Colon (tissue), 2 donors: Measurements from ENCODE around the gene S1PR2.
"Not testable (repeated sequence)": the region's sequence is repeated elsewhere in the genome, so short reads cannot be mapped to it uniquely, and the experiment has no call there.

Experiments
- FAIRE-seq: peaks from 2 replicates; lab custom pipeline; 2012; peaks lifted over from hg19 to GRCh38; lab: Jason Lieb, UNC
- donor health status: control.
- donor health status: control.

S1PR2 gene

DNA sequence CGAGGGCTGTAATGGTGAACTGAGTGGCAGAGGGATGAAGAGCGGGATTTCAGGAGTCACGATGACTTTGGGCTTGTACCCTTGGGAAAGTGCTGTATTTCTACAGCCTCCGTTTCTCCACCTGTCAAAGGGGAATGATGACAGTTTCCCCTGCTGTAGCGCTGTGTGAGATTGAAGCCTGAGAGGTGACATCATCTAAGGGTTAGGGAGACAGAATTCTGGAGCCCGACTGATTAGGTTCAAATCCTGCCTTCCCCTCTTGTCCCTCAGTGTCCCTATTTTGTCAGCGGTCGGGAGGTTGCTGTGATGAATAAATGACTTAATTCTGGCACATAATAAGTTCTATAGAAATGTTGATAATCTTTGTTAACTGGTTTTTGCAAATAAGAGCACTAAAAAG, 21.6 kb upstream of the S1PR2 start:
- FAIRE-seq = no peak

DNA sequence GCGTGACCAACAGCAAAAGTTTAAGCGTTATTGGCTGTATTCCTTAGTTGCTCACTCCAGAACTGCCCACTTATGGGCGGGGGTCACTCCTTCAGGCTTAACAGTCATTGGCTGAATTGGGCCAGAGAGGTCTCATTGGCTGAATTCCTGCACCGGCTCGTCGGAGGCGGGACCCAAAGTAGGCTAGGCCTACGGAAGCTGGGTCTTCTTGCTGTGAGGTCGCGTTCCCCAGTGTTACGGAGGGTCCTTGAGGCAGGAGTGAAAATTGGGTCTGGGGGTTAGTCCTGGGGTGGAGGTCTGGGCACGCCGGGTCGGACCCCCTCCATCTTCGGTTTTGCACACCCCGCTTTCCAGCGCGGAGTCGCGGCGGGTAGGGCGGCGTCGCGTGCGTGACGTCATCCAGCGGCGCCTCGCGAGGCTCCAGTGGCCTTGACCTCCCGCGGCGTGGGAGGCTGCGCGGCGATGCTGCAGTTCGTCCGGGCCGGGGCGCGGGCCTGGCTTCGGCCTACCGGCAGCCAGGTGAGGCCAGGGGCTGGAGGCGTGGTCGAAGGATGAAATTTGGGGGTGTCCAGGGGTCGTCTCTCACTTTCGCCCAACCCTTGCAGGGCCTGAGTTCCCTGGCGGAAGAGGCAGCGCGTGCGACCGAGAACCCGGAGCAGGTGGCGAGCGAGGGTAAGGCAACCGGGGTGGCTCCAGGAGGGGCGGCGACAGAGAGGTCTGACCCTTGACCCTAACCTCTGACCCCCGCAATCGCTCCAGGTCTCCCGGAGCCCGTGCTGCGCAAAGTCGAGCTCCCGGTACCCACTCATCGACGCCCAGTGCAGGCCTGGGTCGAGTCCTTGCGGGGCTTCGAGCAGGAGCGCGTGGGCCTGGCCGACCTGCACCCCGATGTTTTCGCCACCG, 20.9 kb upstream of the S1PR2 start, which contains the start of gene MRPL4:
TSS of gene MRPL4 (plus strand) at position 423 of the 903 bp plus-strand sequence. CDS start at position 463, 40 bp downstream.
- peak; percentile 80 for FAIRE-seq

DNA sequence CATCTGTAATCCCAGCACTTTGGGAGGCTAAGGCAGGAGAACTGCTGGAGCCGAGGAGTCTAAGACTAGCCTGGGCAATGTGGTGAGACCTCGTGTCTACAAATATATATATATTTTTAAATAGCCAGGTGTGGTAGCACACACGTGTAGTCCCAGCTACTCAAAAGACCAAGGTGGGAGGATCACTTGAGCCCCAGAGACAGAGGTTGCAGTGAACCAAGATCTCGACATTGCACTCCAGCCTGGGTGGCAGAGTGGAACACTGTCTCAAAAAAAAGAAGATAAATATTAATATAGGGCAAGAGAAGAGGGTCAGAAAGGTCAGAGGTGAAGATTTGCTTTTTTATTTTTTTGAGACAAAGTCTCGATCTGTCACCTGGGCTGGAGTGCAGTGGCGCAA, 15.4 kb upstream of the S1PR2 start:
- FAIRE-seq = no peak

DNA sequence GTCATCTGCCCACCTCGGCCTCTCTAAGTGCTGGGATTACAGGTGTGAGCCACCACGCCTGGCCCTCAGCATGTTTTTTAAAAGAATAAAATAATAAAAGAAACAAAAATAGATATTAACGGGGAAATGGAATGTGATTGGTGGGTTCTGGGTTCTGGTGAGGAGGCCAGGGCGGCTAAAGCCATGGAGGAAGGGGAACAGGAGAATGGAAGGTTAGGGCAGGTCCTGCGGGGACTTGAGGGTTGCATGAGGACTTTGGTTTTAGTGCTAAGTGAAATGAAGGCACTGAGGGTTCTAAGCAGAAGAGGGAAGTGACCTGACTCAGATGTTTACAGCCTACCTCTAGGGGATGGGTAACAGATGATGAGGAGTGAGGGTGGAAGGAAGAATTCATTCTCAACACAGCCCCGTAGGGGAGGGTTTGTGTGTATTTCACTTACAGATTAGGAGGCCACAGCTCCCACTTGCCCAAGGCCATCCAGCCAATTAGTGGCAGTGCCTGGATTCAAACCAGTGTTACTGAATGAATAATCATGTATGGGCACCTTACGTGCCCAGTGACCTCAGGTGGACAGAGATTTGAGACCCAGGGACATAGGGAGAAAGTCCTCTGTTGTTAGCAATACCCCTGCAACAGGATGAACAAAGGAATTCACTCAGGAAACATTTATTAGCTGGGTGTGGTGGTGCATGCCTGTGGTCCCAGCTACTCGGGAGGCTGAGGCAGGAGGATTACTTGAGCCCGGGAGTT, 14.2 kb upstream of the S1PR2 start:
- no peak for FAIRE-seq

DNA sequence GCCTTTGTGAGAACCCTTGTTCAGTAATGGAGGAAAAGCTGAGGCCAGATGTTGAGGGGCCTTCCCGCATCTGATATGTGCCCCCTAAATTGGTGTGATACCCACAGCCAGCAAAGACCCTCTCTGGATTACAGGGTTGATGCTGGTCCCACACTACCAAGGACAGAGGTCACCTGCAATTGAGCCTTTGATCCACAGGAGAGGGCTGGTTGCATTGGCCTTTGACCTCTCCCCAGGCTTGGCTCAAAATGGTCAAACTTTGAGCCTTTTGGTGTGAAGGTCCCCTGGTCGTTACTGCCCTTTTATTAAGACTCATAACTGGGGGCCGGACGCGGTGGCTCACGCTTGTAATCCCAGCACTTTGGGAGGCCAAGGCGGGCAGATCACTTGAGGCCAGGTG, 12.5 kb upstream of the S1PR2 start:
- no peak for FAIRE-seq

DNA sequence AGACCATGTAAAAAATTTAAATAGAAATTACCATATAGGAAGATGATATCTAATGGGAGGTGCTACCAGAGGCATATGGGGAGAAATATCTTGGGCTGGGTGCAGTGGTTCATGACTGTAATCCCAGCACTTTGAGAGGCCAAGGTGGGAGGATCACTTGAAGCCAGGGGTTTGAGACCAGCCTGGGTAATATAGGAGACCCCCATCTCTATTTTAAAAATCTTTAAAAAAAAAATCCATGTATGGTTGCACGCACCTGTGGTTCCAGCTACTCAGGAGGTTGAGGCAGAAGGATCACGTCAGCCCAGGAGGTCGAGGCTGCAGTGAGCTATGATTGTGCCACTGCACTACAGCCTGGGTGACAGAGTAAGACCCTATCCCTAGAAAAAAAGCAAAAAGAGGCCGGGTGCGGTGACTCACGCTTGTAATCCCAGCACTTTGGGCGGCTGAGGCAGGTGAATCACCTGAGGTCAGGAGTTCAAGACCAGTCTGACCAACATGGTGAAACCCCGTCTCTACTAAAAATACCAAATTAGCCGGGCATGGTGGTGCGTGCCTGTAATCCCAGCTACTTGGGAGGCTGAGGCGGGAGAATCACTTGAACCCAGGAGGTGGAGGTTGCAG, 10.8 kb upstream of the S1PR2 start:
- not testable (repeated sequence) for FAIRE-seq

DNA sequence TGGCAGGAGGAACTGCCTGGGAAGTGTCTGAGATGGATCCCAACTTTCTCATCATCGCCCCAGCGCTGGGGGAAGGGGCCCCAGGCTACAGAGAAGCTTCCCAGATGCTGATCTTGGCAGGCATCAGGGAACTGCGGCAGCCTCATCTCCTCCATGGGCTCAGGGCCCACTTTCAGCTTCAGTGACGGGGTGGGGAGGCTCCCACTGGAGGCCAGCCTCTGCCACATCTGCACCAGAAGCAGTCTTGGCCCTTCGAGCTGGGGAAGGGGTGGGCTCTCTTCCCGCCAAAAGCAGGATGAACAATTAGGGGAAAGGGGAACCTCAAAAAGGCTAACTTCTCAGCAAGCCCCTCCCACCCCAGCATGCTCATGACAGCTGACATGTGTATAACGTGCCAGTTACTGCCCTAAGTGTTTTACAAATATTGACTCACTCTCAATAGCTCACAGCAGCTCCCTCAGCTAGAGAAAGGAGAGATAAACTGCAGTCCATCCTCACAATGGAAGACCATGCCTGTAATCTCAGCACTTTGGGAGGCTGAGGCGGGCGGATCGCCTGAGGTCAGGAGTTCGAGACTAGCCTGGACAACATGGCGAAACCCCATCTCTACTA, 7.1 kb upstream of the S1PR2 start:
- FAIRE-seq = no peak

DNA sequence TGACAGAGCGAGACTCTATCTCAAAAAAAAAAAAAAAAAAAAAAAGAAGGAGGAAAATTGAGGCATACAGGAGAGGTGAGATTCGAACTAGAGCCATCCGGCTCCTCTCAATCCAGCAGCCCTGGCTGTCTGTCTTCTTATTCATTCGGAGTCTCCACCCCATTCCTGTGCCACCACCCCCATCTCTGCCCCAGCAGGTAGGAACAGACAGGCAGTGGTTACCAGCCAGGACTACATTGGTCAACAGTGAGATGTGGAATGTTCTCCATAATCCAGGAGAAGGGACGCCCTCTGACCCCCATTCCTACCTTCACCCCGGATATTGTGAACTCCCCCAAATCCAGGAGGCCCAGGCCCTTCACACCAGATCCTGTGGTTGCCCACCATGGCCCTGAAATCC, 6.6 kb upstream of the S1PR2 start:
- no peak for FAIRE-seq

DNA sequence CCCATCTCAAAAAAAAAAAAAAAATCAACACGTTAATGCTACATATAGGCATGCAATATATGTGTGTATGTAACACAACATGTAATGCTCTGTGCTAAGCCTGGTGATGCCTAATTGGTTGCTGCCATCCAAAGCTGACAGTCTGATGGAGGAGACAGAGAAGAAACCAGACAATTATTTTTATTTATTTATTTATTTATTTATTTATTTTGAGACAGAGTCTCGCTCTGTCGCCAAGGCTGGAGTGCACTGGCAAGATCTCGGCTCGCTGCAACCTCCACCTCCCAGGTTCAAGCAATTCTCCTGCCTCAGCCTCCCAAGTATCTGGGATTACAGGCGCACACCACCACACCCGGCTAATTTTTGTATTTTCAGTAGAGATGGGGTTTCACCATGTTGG, 4.3 kb upstream of the S1PR2 start:
- FAIRE-seq = not testable (repeated sequence)

DNA sequence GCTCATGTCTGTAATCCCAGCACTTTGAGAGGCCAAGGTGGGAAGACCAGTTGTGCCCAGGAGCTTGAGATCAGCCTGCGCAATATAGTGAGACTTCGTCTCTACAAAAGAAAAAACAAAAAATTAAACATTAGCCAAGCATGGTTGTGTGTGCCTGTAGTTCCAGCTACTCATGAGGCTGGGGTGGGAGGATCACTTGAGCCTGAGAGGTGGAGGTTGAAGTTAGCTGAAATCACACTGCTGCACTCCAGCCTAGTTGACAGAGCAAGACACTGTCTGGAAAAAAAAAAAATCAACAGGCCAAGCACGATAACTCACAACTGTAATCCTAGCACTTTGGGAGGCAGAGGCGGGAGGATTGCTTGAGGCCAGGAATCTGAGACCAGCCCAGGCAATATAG, 3.9 kb upstream of the S1PR2 start:
- FAIRE-seq = no peak

DNA sequence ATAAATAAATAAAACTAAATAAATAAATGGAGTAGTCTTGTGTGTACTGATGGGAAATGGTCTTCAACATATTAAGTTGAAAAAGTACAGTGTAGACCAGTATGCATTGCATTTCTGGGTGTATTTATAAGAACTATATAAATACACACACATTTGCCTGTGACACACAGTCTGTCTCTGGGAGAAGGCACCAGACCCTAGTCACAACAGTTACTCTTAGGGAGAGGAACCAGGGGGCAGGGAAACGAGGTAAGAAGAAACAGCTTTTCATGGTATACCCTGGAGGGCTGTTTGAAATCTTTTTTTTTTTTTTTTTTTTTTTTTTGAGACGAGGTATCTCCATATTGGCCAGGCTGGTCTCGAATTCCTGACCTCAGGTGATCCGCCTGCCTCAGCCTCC, 2.8 kb upstream of the S1PR2 start:
- FAIRE-seq = no peak

DNA sequence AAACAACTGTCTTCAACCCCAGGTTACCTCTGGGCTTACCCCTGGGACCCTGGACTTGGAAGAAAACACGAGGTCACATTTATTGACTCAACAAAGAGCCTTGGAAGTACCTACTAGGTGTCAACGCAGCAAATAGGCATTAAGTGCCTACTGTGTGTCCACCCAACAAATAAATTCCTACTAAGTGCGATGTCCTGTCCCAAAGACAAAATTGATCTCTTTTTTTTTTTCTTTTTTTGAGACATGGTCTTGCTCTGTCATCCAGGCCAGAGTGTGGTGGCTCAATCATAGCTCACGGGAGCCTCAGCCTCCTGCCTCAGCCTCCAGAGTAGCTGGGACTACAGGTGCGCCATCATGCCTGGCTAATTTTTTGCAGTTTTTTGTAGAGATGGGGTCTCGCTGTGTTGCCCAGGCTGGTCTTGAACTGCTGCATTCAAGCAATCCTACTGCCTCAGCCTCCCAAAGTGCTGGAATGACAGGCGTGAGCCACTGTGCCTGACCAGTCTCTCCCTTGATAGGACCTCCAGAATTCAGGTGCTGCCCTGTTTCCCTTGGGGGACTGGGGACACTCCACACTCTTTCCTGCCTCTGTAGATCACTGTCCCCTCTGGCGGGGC, 589 bp upstream of the S1PR2 start:
- FAIRE-seq = no peak

DNA sequence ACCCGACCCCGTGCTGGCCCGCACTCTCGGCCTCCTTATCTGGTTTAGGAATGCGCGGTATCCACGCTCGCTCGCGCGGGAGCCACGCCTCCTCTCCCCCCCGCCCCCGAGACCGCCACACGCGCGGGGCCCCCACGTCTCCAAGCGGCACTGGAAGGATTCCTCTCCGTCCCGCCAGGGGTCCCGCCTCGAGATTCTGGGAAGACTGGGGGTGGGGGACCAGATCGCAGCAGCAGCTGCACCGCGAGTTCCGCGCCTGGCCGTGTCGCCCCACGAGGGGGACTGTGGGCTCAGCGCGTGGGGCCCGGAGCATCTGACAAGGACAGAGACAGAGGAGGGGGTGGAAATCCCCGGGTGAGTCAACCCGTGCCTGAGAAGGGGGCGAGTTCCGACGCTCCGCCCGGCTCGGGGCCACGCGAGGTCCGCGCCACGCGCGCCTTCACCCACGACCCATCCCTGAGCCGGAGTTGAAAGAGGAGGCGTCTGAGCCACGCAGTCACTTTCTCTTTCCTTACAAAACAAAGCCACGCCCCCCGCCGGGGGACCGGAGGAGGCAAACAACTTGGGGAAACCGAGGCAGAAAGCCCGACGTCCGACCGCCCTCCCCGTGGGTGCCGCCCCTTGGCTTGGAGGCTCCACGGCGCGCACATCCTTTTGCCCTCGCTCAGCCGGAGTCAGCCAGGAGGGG, 814 bp downstream of the S1PR2 start:
- FAIRE-seq = no peak

DNA sequence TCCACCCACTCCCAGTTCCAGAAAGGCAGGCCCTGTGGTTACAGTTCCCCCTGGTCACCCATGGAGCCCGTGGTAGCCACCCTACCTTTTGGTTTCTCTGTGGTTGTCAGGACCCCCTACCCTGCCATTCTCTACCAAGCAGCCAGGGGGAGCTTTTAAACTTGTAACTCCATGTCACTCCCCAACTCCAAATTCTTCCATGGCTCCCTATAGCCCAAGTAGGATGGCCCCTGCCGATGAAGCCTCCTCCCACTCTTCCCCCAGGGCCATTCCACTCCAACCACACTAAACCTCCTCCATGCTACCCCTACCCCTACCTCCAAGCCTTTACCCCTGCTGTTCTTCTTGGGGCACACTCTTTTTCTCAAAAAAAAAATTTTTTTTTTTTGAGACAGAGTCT, 2.2 kb downstream of the S1PR2 start:
- no peak for FAIRE-seq

DNA sequence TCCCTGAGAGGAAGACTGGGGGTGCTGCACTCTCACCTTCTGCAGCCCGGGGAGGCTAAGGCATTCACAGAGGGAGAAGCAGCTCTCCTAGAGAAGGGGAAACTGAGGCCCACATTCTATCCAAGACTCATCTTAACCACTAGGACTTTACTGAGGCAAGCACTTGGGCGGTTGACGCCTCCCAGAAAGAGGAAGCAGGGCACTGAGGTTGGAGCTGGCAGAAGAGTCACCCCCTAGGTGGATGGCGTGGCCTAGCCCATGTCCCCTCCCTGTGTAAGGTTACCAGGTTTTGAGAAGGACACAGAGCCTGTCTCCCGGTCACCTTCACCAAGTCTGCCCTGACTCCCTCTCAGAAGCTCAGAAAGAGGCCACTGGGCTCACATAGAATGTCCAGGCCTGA, 2.7 kb downstream of the S1PR2 start:
- FAIRE-seq = no peak

DNA sequence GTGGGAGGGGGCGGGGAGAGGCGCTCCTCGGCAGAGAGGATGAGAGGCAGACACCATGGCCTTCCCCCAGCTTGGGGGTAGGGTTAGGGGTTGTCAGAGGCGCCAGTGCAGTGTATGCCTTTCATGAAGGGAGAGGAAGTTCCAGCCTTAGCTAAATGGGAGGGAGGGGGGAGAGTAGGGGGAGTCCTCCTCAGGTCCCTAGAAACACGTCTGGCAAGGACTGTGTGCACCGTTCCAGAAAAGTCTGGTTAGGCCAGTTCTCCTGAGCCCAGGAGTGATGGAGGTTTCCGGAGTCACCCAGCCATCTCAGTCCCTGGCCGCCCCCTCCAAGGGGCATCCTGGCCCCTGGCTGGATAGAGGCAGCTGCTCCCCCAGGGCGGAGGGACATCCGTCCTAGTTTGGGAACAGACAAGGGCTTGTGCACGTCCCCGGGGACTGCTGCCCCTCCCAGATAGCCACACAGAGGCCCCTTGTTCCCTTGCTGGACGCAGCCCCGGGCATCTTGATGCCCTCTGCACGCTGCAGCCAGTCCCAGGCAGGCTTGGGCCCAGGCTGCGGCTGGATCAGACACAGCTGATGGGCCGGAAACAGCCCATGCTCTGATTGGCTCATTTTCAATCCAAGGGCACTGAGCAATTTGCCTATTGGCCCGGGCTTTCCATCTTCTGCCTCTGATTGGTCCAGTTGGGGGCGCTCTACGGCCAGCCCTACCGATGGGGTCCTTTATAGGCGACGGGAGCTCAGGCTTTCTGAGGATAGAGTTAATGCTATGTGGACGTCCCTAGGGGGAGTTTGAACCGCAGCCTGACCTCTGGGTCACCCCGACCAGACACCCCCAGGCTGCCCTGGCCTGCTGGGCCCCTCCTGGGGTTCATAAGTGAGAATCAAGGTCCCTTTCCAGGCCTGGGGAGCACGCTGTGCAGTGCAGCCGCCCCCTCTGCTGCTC, 3.8 kb downstream of the S1PR2 start:
- FAIRE-seq = no peak

DNA sequence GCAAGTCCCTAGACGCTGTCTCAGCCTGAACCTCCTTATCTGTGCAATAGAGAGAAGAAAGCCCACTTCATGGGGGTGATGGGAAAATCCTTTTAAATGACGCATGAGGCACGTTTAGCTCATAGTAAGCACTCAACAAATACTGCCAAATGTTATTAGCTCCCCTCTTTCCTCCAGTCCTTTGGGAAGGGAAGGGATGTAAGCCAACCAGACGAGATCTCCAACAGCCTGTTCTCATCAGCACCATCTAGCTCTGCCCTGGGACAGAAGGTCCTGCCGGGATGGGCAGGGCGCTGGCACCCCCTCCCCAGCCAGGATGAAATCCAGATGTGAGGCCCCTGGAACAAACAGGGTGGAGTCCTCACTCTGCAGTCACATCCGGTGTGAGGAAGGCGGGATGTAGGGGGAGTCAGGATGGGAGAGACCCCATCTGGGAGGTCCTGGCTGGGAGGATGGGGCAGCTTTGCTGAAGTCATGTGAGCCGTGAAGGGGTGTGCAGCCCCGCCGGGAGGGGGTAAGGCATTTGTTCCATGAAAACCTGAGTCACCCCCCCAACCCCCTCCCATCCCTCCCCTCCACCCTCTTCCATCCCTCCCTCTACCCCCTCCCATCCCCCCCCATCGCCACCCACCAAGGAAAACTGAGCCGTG, 4.6 kb downstream of the S1PR2 start:
- FAIRE-seq = no peak

DNA sequence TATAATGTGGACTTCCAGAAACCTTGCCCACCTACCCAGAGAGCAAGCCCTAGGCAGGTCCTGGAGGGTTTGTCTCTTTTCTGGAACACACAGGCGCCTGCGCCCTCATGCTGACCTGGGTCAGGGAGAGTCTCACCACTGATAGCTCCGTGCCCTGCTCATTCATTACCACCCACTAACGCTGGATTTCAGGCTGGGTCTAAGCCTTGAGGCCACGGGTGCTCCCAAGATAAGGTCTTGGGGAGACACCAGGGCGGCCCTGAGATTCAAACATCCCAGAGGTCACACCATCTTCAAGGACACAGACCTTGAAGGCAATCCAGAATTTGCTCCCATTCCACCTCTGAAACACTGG, 5.1 kb downstream of the S1PR2 start:
- no peak for FAIRE-seq

DNA sequence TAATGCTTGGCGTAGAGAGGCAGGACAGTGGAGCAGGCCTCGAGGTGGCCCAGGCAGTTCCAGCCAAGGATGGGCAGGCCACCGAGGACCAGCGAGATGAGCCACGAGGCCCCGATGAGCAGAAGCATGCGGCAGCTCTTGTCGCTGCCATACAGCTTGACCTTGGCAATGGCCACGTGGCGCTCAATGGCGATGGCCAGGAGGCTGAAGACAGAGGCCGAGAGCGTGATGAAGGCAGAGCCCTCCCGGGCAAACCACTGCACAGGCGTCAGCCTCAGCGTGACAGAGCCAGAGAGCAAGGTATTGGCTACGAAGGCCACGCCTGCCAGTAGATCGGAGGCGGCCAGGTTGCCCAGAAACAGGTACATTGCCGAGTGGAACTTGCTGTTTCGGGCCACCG, 6.8 kb downstream of the S1PR2 start:
- FAIRE-seq = no peak
